Astrocyte (in vitro differentiated cells and primary cell): ENCODE data around the gene SCARF2. TPM values are rescaled to one million over a fixed set of nuclear protein-coding genes. Genes with fewer than 3 reads are reported as not detected.

Experiments
- DNase-seq: peaks from one replicate; pipeline ENCODE4 v3.0.0-alpha.2; 2010; ENCODE audit warnings: low read depth
- FAIRE-seq: peaks from 2 replicates; lab custom pipeline; 2011; peaks lifted over from hg19 to GRCh38; lab: Jason Lieb, UNC
- H2AFZ ChIP-seq: 2 replicates; pipeline ENCODE4 v1.6.0; 2012; ENCODE audit warnings: low read depth, low read length, inconsistent platforms
- H3K27ac ChIP-seq: 2 replicates; pipeline ENCODE4 v1.5.1; 2011; ENCODE audit warnings: low read depth, low read length, inconsistent platforms
- H3K27me3 ChIP-seq: 2 replicates; pipeline ENCODE4 v1.6.0; 2011; ENCODE audit warnings: low read length, inconsistent platforms; ENCODE audit not compliant: insufficient read depth
- H3K36me3 ChIP-seq: 2 replicates; pipeline ENCODE4 v1.5.1; 2011; ENCODE audit warnings: low read length, inconsistent platforms; ENCODE audit not compliant: insufficient read depth
- H3K4me1 ChIP-seq: 2 replicates; pipeline ENCODE4 v1.5.1; 2011; ENCODE audit warnings: low read length, inconsistent platforms; ENCODE audit not compliant: insufficient read depth
- H3K4me2 ChIP-seq: 2 replicates; pipeline ENCODE4 v1.6.0; 2012; ENCODE audit warnings: low read length, inconsistent platforms
- H3K4me3 ChIP-seq: 2 replicates; pipeline ENCODE4 v1.5.1; 2011; ENCODE audit warnings: low read depth, mild to moderate bottlenecking, low read length, inconsistent platforms; ENCODE audit not compliant: insufficient read depth
- H3K79me2 ChIP-seq: 2 replicates; pipeline ENCODE4 v1.6.0; 2012; ENCODE audit warnings: mild to moderate bottlenecking, low read length, inconsistent platforms; ENCODE audit not compliant: insufficient read depth
- H3K9ac ChIP-seq: 2 replicates; pipeline ENCODE4 v1.6.0; 2012; ENCODE audit warnings: mild to moderate bottlenecking, low read length, inconsistent platforms
- H3K9me3 ChIP-seq: 2 replicates; pipeline ENCODE4 v1.5.1; 2012; ENCODE audit warnings: low read depth, mild to moderate bottlenecking, low read length, inconsistent platforms; ENCODE audit not compliant: insufficient read depth
- H4K20me1 ChIP-seq: 2 replicates; pipeline ENCODE4 v1.6.0; 2012; ENCODE audit warnings: low read length, inconsistent platforms; ENCODE audit not compliant: insufficient read depth
- H3K27ac Mint-ChIP-seq: one replicate; pipeline ENCODE4 v1.8.0; 2021; ENCODE audit warnings: mild to moderate bottlenecking, mixed read lengths; ENCODE audit not compliant: unreplicated experiment
- H3K27me3 Mint-ChIP-seq: one replicate; pipeline ENCODE4 v1.8.0; 2021; ENCODE audit warnings: low read depth, mixed read lengths; ENCODE audit not compliant: unreplicated experiment
- H3K36me3 Mint-ChIP-seq: one replicate; pipeline ENCODE4 v1.8.0; 2021; ENCODE audit warnings: low read depth, mixed read lengths; ENCODE audit not compliant: unreplicated experiment
- H3K4me1 Mint-ChIP-seq: one replicate; pipeline ENCODE4 v1.8.0; 2021; ENCODE audit warnings: low read depth, mixed read lengths; ENCODE audit not compliant: unreplicated experiment
- H3K4me3 Mint-ChIP-seq: one replicate; pipeline ENCODE4 v1.8.0; 2021; ENCODE audit warnings: mild to moderate bottlenecking, moderate library complexity, mixed read lengths; ENCODE audit not compliant: unreplicated experiment
- H3K9me3 Mint-ChIP-seq: one replicate; pipeline ENCODE4 v1.8.0; 2021; ENCODE audit warnings: mild to moderate bottlenecking, mixed read lengths; ENCODE audit not compliant: unreplicated experiment
- EZH2 ChIP-seq: IDR thresholded peaks from 2 replicates; pipeline ENCODE4 v1.6.1; 2012; ENCODE audit warnings: mild to moderate bottlenecking, low read length, inconsistent platforms; ENCODE audit not compliant: insufficient read depth
- total RNA-seq: library from RNA; stranded (reverse); gene quantifications from 2 replicates; pipeline ENCODE4 v1.2.1, GENCODE V29; 2021
- TF ChIP-seq, protein P1 (sequence below): IDR thresholded peaks from 2 replicates; pipeline ENCODE4 v1.5.1; 2011; ENCODE audit warnings: low read depth, mild to moderate bottlenecking, inconsistent platforms, low read length, moderate library complexity; ENCODE audit not compliant: insufficient read depth

Gene SCARF2
- total RNA-seq, 1 donor from 2014 or later, result 17.3 TPM

DNA sequence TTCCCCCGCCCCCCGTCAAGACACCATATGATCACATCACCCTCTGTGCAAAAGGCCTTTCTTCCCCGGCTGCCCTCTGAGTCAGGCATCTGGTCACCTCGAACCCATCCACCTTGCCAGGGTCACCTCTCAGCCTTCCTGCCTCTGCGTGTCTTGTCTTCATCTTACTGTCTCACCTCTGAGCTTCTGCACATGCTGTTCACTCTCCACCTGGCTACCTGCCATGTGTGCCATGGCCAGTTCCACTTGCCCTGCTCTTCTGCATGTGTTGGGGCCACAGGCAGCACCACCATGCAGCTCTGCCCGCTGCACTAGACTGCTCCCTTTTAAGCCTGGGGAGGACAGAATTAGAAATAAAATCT is 33.9 kb downstream of the SCARF2 start:
- no peak for DNase-seq
- Mint-ChIP-seq H3K4me3 (no peak overlapping the region), H3K36me3 (peaks cover 25% of the 10 kb centered on the region), H3K9me3 (no peaks in the 10 kb centered on the region), H3K27ac (peak overlapping the region; percentile 24), H3K4me1 (no peaks in the 10 kb centered on the region), H3K27me3 (no peaks in the 10 kb centered on the region)
- Histone ChIP-seq H3K36me3 (peaks cover 7% of the 10 kb centered on the region), H4K20me1 (peaks cover 22% of the 10 kb centered on the region), H3K79me2 (peaks cover 10% of the 10 kb centered on the region), H3K4me2 (no peak overlapping the region), H3K9me3 (no peaks in the 10 kb centered on the region), H3K27ac (no peak overlapping the region), H3K4me1 (no peaks in the 10 kb centered on the region), H2AFZ (no peak overlapping the region), H3K27me3 (no peaks in the 10 kb centered on the region), H3K4me3 (no peak overlapping the region), H3K9ac (no peak overlapping the region)
- TF ChIP-seq EZH2, result no peak
- TF ChIP-seq, protein P1, sequence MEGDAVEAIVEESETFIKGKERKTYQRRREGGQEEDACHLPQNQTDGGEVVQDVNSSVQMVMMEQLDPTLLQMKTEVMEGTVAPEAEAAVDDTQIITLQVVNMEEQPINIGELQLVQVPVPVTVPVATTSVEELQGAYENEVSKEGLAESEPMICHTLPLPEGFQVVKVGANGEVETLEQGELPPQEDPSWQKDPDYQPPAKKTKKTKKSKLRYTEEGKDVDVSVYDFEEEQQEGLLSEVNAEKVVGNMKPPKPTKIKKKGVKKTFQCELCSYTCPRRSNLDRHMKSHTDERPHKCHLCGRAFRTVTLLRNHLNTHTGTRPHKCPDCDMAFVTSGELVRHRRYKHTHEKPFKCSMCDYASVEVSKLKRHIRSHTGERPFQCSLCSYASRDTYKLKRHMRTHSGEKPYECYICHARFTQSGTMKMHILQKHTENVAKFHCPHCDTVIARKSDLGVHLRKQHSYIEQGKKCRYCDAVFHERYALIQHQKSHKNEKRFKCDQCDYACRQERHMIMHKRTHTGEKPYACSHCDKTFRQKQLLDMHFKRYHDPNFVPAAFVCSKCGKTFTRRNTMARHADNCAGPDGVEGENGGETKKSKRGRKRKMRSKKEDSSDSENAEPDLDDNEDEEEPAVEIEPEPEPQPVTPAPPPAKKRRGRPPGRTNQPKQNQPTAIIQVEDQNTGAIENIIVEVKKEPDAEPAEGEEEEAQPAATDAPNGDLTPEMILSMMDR, result no peak
- no peak for FAIRE-seq

DNA sequence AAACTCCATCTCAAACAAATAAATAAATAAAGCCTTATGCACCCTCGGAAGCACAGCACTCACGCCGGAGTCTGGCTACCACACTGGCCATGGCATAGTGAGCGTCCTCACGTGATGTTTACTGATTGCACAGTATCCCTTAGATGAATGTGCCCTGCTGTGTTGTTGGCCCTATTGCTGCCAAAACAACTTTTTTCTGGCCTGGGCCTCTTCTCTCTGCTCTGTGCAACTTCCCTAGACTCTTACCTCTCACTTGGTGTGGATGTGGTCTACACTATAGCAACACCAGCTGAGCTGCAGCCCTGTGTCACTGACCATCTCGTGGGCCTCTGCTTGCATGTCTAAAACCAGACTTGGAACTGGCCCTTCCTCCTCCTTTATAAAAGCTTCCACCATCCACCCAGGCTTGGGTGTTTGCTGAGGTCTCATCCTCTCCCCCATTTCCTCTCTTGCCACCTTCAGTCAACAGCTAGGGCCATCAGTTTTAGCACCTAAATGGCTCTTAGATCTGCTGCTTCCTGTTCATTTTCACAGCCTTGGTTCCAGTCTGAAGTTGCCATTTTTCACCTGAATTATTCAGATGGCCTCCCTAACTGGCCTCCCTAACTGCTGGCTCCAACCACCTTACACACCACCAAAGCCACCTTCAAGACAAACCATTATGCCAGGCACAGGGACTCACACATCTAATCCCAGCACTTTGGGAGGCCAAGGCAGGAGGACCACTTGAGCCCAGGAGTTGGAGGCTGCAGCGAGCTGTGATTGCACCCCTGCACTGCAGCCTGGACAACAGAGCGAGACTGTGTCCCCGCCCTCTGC is 34.5 kb downstream of the SCARF2 start:
- H3K36me3 ChIP-seq, result peaks cover 7% of the 10 kb centered on the region
- Mint-ChIP-seq H3K4me1 (no peaks in the 10 kb centered on the region), H3K9me3 (no peaks in the 10 kb centered on the region), H3K36me3 (peaks cover 25% of the 10 kb centered on the region), H3K4me3 (no peak overlapping the region), H3K27me3 (no peaks in the 10 kb centered on the region), H3K27ac (no peak overlapping the region)
- no peaks in the 10 kb centered on the region for H3K27me3 ChIP-seq
- no peak overlapping the region for H3K4me3 ChIP-seq
- no peak for DNase-seq
- no peaks in the 10 kb centered on the region for H3K4me1 ChIP-seq
- H4K20me1 ChIP-seq, result peaks cover 20% of the 10 kb centered on the region
- H3K9me3 ChIP-seq, result no peaks in the 10 kb centered on the region
- H3K27ac ChIP-seq, result no peak overlapping the region
- no peak overlapping the region for H2AFZ ChIP-seq
- peaks cover 10% of the 10 kb centered on the region for H3K79me2 ChIP-seq
- no peak for FAIRE-seq
- H3K9ac ChIP-seq, result no peak overlapping the region
- TF ChIP-seq EZH2, result no peak
- TF ChIP-seq, protein P1, result no peak
- H3K4me2 ChIP-seq, result no peak overlapping the region
